GM18907 (cell line): ENCODE measurements around the gene SALL1.

ENCODE experiments used
- ATAC-seq: cut with Tn5 transposase; IDR thresholded peaks from one replicate; pipeline ENCODE4 v1.9.1; 2021; ENCODE audit warnings: mild to moderate bottlenecking, moderate library complexity; ENCODE audit not compliant: unreplicated experiment

SALL1 gene

GRCh38 chr16:51150888-51151320 is at the start of gene SALL1:
Gene SALL1 (minus strand): TSS chr16:51151270. CDS start chr16:51151241, 29 bp downstream.
- no peak for ATAC-seq

- ATAC-seq, result no peak
These were observed 49.7 kb upstream of the SALL1 start for GRCh38 chr16:51200793-51201192.

- ATAC-seq, result no peak
These were observed 47.1 kb upstream of the SALL1 start for GRCh38 chr16:51197953-51198748.

- no peak for ATAC-seq
These were observed 42.8 kb upstream of the SALL1 start for GRCh38 chr16:51193879-51194278.

GRCh38 chr16:51184702-51185433 is 33.8 kb upstream of the SALL1 start:
- peak; percentile 85 for ATAC-seq

DNA sequence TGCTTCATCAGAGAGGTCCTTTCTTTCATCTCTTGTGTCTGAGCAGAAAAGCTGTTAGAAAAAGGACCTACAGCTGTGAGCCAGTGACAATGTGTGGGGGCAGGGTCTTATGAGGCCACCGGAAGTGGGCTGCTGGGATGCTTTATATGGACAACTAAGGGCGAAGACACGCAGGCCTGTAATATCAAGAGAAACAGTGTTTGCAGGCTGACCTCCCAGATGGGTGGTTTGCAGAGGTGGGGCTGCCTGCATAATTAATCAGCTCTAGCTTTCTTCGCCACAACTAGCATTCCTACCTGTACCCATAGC is 30.4 kb upstream of the SALL1 start:
- ATAC-seq, result no peak

- no peak for ATAC-seq
These were observed 29.8 kb upstream of the SALL1 start for GRCh38 chr16:51180719-51181502.

- no peak for ATAC-seq
These were observed 24.0 kb upstream of the SALL1 start for GRCh38 chr16:51175081-51175480.

- ATAC-seq, result no peak
These were observed 21.3 kb upstream of the SALL1 start for GRCh38 chr16:51172368-51172767.

- ATAC-seq, result no peak
These were observed 17.7 kb upstream of the SALL1 start for GRCh38 chr16:51168755-51169154.

- no peak for ATAC-seq
These were observed 16.3 kb upstream of the SALL1 start for GRCh38 chr16:51167170-51167895.

DNA sequence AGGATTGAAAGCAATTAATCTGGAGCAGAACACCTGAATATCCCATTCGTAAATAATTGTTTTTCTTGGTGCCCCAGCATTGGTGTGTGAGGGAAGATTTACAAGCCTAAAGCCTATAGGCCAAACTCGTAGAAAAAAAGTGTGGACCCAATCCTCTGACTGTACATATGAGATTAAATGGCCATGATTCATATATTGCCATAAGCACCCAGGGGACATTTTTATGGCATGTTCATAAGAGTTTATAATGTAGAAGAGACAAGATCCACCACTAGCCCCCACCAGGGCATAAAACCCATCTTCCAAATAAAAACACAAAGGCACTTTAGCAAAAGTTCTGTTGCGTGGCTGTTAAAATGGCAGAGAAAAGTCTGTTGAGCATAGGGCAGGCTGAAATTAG is 15.5 kb upstream of the SALL1 start:
- ATAC-seq, result no peak

DNA sequence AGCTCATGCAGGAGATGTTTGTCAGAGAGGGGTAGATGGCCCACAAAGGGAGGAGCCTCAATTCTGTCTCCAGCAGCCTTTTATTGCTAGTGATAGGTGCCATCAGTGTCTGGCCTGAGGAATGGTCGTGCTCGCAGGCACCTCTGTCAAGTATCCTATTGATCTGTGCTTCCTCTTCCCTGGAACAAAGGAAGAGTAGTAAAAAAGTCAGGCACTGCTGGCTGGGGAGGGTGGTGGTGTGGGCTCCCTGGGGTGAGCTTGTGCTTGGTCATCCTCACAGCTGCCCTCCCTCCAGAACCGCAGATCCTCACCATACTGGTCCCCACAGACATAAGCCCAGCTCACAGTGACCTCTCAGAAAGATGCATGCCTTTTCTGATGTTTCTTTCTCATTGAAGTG is 15.0 kb upstream of the SALL1 start:
- no peak for ATAC-seq

DNA sequence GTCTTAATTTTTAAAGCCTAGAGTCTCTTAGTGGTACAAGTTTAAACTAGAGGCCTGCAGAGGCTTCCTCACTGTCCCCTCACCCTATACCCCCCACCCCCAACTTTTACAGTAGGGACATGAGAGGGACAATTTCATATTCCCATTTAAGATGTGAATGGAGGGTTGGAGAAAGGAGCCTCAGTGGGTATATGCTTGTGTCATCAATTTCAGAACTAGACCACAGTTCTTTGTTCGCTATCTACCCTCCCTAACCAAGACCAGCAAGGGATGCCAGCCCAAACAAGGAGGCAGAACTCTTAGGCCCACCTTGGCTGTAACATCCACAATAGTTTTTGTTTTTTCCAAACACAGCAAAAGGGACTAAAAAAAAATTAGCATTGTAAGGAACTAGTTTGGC is 14.0 kb upstream of the SALL1 start:
- ATAC-seq, result no peak

DNA sequence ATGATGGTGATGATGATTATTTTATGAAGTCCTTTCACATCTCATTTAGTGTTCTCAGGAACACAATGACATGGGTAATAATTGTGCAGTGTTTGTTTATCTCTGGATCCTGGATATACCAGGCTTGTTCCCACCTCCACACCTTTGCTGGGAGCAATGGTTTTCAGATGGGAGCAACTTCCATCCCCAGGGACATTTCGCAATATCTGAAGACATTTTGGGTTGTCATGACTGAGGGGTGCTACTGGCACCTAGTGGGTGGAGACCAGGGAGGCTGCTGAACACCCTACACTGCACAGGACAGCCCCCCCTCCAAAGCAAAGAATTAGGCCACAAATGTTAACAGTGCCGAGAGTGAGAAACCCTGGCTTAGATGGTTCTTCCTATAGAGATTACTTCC is 13.5 kb upstream of the SALL1 start:
- no peak for ATAC-seq

DNA sequence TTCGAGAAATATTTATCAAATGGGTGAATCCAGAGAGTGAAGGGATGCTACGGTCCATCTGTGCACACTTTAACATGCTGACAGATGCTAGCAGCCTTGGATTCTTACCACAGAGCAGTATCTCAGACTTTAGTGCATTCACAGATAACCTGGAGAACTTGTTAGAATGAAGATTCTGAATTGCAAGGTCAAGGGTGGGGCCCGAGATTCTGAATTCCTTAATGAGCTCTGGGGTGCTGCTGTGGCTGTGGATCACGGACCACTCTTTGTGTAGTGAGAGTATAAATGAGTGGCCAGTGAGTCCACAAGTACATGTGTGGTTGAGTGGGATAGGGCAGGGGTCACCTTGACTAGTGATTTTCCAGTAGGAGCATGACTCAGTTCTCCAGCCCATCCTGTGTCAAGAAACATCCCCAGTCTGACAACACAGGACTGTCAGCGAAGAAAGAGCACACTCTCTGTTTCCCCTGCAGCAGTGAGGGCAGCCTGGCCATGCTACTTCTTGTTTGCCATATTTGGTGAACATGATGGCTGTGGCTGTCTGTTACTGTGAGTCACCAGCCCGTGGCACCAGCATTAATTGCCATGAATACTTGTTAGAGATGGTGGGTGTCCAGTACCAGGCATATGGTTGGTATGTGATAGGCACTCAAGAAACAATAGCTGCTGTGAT is 13.0 kb upstream of the SALL1 start:
- ATAC-seq, result no peak

GRCh38 chr16:51163366-51163765 is 12.3 kb upstream of the SALL1 start:
- no peak for ATAC-seq

DNA sequence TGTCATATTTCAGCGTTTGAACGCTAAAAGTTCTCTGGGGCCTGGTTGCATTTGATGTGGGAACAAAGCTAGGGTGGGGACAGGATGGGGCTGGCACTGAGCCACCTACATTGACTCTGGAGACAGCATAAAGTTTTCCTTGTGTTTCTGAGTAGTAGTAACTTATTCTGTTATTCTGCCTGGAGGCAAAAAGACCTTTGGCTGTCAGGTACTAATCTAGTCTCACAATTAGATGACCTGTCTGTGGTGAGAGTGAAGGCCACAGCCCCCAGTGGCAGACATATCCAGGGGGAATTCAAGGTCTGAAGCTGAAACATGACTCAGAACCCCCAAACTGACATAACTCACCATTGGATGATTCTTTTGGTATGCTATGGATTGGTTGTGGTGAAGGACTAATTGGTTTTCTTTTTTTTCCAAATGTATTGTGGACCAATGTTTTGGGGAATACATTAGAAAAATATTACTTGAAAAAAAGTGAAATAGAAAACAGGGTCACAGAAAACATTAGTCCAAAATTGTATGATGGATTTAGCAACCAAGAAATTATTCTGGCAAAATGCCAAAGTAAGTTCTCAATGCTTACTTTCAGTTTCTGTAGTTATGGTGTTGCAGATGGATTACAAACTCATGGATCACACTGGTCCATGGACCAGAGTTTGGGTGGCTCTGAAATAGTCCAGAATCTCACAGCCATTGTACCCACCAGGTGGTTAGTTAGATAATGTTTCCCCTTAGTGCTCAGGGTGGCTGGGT is 10.5 kb upstream of the SALL1 start:
- ATAC-seq, result no peak

DNA sequence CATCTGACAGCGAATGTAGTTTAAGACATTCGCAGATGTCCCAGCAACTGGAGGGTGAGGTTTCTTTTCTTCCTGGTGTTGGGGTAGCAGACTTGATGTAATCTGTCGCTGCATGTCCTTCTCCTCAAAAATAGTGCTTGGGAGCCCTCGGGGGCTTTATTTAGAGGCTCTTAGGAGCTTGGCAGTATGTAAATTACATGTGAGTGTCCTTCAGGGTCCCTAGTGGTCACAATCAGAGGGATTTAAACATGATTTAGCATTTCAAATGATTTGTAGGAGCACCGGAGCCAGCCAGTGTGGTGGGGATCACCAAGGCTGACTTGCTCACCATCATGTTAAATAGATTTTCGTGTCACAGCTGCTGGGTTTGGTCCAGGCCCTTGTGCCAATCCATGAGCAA is 8.8 kb upstream of the SALL1 start:
- no peak for ATAC-seq

GRCh38 chr16:51159296-51159695 is 8.2 kb upstream of the SALL1 start:
- ATAC-seq, result no peak
